T-cell (primary cell): ENCODE data around the gene OR6B1. TPM values are rescaled to one million over a fixed set of nuclear protein-coding genes. Genes with fewer than 3 reads are reported as not detected.

Experiments
- ATAC-seq, 4 experiments: fragments of 200-7000 bp in 3 of 4; fragments of 150-1000 bp in 1 of 4; cut with Tn5 transposase; replicated peaks in 1 of 4; 1 replicate in 3 of 4; 2 replicates in 1 of 4; pipeline ENCODE4 v1.10.0; 2021; ENCODE audit warnings: moderate library complexity in 3 of 4, mild to moderate bottlenecking in 2 of 4, moderate number of reproducible peaks in 1 of 4
- CTCF ChIA-PET, 2 donors: fragments of 300-600 bp; sonication (Branson Sonifier 250); formaldehyde crosslinking; loops; one replicate each; lab custom pipeline; 2022; ENCODE audit warnings: antibody characterized with exemption in 2 of 2; lab: Charles Lee
- POLR2A ChIA-PET, 2 donors: fragments of 300-600 bp; sonication (Branson Sonifier 250); formaldehyde crosslinking; loops; one replicate each; lab custom pipeline; 2022; ENCODE audit warnings: antibody characterized with exemption in 2 of 2; lab: Charles Lee
- DNase-seq, 35 experiments: peaks; one replicate each; pipeline versions ENCODE4 v3.0.0 to v3.0.0-alpha.2; 2013 to 2023
- H3K27ac ChIP-seq: one replicate; pipeline ENCODE4 v1.5.1; 2013; ENCODE audit warnings: low read length
- H3K27me3 ChIP-seq, 2 experiments: replicated peaks in 1 of 2; 1 replicate in 1 of 2; 2 replicates in 1 of 2; pipeline versions ENCODE4 v1.6.1 to v1.7.0; 2013; ENCODE audit warnings: low read length in 1 of 2, mixed read lengths in 1 of 2; ENCODE audit not compliant: control insufficient read depth in 2 of 2, insufficient read depth in 2 of 2; ENCODE audit errors: extremely low read depth in 1 of 2
- H3K36me3 ChIP-seq, 2 donors: 1 replicate in 1 of 2; 2 replicates in 1 of 2; pipeline versions ENCODE4 v1.6.1 to v1.7.0; 2013; ENCODE audit warnings: low read length in 1 of 2; ENCODE audit not compliant: control insufficient read depth in 2 of 2, insufficient read depth in 1 of 2; ENCODE audit errors: extremely low read depth in 1 of 2
- H3K4me1 ChIP-seq, 2 experiments: 1 replicate in 1 of 2; 2 replicates in 1 of 2; pipeline versions ENCODE4 v1.6.1 to v1.7.0; 2013; ENCODE audit warnings: low read length in 2 of 2, mixed read lengths in 1 of 2; ENCODE audit not compliant: insufficient read depth in 2 of 2, control insufficient read depth in 1 of 2; ENCODE audit errors: extremely low read depth in 1 of 2
- H3K4me3 ChIP-seq, 2 donors: 1 replicate in 1 of 2; 2 replicates in 1 of 2; pipeline versions ENCODE4 v1.5.1 to v1.7.0; 2013; ENCODE audit warnings: mild to moderate bottlenecking in 2 of 2, low read length in 1 of 2, moderate library complexity in 1 of 2; ENCODE audit not compliant: control insufficient read depth in 1 of 2; ENCODE audit errors: extremely low read depth in 1 of 2
- H3K9me3 ChIP-seq: 2 replicates; pipeline ENCODE4 v1.7.0; 2013
- H3K27ac Mint-ChIP-seq, 2 donors: one replicate each; pipeline ENCODE4 v1.8.0; 2020 to 2021; ENCODE audit warnings: mild to moderate bottlenecking in 2 of 2, mixed read lengths in 2 of 2
- H3K27me3 Mint-ChIP-seq, 2 donors: one replicate each; pipeline ENCODE4 v1.8.0; 2021 to 2022; ENCODE audit warnings: mixed read lengths in 2 of 2
- H3K36me3 Mint-ChIP-seq: one replicate; pipeline ENCODE4 v1.8.0; 2021; ENCODE audit warnings: mixed read lengths
- H3K4me1 Mint-ChIP-seq, 3 donors: one replicate each; pipeline ENCODE4 v1.8.0; 2020 to 2022; ENCODE audit warnings: mixed read lengths in 3 of 3, mild to moderate bottlenecking in 1 of 3
- H3K4me3 Mint-ChIP-seq, 3 donors: one replicate each; pipeline ENCODE4 v1.8.0; 2020 to 2022; ENCODE audit warnings: mild to moderate bottlenecking in 3 of 3, mixed read lengths in 3 of 3, moderate library complexity in 3 of 3
- H3K9me3 Mint-ChIP-seq, 3 donors: one replicate each; pipeline ENCODE4 v1.8.0; 2020 to 2022; ENCODE audit warnings: mixed read lengths in 3 of 3
- WGBS: methylation state at CpG from one replicate; pipeline ENCODE4 v1.1.5; 2013; ENCODE audit warnings: missing lambda C conversion rate; ENCODE audit not compliant: insufficient coverage; 5-methylcytosine and 5-hydroxymethylcytosine counted together
- total RNA-seq, 35 experiments: library from RNA in 6 of 35; stranded (reverse) in 6 of 35; fragments of 120-200 nt in 1 of 35; gene quantifications; one replicate each; pipeline versions ENCODE4 v1.2.1 to v1.2.4 and lab custom pipeline; 2013 to 2026

OR6B1 gene
- total RNA-seq, 5 donors from 2014 or later (not counting 1 experiment from before 2014, with no cell fraction given), result not detected

DNA sequence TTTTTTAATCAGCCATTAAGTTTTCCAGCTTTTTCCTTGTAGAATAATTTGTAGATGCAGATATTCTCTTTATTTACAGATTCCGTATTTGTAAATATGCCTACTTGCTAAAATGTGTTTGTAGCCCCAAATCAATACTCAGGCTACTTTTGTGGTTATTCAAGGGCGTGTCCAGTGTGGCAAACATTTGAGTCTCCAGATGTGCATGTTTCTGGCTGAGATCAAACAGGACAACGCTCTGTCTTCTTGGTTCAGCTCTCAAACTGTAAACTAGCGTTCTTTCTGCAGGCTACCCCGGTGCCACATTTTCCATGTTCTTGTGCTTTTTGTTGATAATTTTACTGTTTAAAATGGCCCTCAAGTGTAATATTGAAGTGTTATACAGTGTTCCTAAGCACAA is 32.4 kb downstream of the OR6B1 start:
- DNase-seq (no peak), ATAC-seq (no peak)
- no peak overlapping the region for H3K4me3 Mint-ChIP-seq
- no peak overlapping the region for H3K4me3 ChIP-seq
- no peaks in the 10 kb centered on the region for H3K27me3 ChIP-seq
- H3K36me3 ChIP-seq, result no peaks in the 10 kb centered on the region
- whole genome bisulfite sequencing, result 58% methylated on average over 3 of the region's 5 CpGs
- no peak overlapping the region for H3K27ac ChIP-seq
- H3K27ac Mint-ChIP-seq, result no peak overlapping the region
- peaks cover 25 to 37% of the 10 kb centered on the region in 2 donors for H3K27me3 Mint-ChIP-seq
- no peaks in the 10 kb centered on the region for H3K9me3 ChIP-seq
- CTCF ChIA-PET, result no interaction called here
- POLR2A ChIA-PET, result no interaction called here
- no peaks in the 10 kb centered on the region for H3K4me1 Mint-ChIP-seq
- no peaks in the 10 kb centered on the region for H3K36me3 Mint-ChIP-seq
- H3K9me3 Mint-ChIP-seq, result no peaks in the 10 kb centered on the region
- no peaks in the 10 kb centered on the region for H3K4me1 ChIP-seq

DNA sequence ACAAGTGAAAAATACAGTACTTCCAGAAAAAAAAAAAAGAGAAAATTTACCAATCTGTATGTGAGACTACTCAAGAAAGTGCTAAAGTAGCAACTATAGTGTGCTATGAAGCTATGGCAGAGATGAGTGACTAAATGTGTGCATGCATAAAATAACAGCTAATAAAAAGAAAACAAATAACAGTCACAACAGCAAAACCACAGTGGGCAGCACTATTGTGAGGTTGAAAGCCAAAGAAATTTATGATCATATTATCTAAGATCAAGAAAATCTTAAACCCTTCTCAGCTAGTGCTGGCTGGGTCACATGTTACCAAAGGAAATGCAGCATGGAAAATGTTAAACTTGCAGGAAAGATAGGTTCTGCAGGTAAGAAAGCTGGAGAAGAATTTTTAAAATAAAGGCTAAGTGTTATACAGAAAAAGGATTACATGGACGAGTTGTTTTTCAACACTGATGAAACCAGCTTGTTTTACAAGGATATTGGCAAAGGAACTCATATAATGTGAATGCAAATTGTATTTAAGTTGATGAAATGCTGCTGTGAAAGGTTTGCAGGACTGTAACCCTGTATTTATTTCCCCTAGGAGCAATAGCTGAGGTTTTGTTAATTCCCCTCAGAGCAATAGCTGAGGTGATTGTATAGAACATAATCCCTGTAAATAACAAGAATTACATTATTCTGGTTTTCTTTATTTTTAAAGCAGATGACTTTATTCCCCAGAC is 33.0 kb downstream of the OR6B1 start:
- H3K27ac ChIP-seq, result no peak overlapping the region
- no peak overlapping the region for H3K27ac Mint-ChIP-seq
- no peak overlapping the region for H3K4me3 Mint-ChIP-seq
- H3K27me3 ChIP-seq, result no peaks in the 10 kb centered on the region
- CTCF ChIA-PET, result no interaction called here
- DNase-seq, result no peak
- WGBS, result 17% methylated on average over 1 of the region's 1 CpG
- no peak overlapping the region for H3K4me3 ChIP-seq
- H3K4me1 Mint-ChIP-seq, result no peaks in the 10 kb centered on the region
- no peaks in the 10 kb centered on the region for H3K36me3 ChIP-seq
- H3K9me3 ChIP-seq, result no peaks in the 10 kb centered on the region
- ATAC-seq, result no peak
- POLR2A ChIA-PET, result no interaction called here
- H3K36me3 Mint-ChIP-seq, result no peaks in the 10 kb centered on the region
- no peaks in the 10 kb centered on the region for H3K4me1 ChIP-seq
- H3K9me3 Mint-ChIP-seq, result no peaks in the 10 kb centered on the region
- H3K27me3 Mint-ChIP-seq, result peaks cover 25 to 37% of the 10 kb centered on the region in 2 donors

DNA sequence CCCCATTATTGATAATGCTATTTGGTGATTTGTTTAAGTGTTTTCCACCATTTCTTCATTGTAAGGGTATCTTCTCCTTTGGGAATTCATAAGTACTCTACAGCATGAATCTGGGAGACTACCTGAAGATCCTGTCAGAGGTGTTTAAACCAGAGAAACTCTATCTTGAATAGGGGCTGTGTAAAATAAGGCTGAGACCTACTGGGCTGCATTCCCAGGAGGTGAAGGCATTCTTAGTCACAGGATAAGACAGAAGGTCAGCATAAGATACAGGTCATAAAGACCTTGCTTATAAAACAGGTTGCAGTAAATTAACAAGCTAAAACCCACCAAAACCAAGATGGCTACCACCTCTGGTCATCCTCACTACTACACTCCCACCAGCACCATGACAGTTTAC is 35.3 kb downstream of the OR6B1 start:
- H3K36me3 ChIP-seq, result no peaks in the 10 kb centered on the region
- no peak overlapping the region for H3K27ac ChIP-seq
- Mint-ChIP-seq H3K27me3 (peaks cover 26 to 37% of the 10 kb centered on the region in 2 donors), H3K4me1 (no peaks in the 10 kb centered on the region), H3K27ac (no peak overlapping the region), H3K4me3 (no peak overlapping the region), H3K36me3 (no peaks in the 10 kb centered on the region), H3K9me3 (no peaks in the 10 kb centered on the region)
- no peak for ATAC-seq
- H3K27me3 ChIP-seq, result no peaks in the 10 kb centered on the region
- DNase-seq, result no peak
- ChIA-PET CTCF (no interaction called here), POLR2A (no interaction called here)
- H3K4me1 ChIP-seq, result no peaks in the 10 kb centered on the region
- no peak overlapping the region for H3K4me3 ChIP-seq
- H3K9me3 ChIP-seq, result no peaks in the 10 kb centered on the region

DNA sequence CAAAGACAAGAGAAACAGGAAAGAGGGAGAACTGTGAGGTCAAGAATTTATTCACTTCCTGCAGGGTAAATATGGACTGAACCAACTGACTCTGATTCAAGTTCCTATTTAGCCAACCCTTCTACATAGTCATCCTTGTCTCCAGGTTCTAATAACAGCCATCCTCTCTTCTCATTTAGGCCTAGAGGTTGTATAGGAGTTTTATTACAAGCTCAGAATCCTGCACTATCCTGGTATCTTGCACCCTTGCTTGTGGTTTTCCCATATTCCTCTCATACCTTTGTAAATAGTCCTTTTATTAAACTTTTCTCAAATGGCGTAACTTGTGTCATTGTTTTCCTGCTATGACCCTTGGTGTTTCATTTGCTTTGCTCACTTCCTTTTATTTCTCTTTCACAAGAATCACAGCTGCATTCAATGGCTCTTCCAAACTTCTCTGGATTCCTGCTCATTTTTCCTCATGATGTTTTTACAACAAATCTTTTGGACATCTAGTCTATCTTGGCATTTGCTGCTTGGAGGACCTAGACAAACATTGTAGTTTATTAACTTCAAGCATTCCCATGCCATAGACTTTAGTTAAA is 36.3 kb downstream of the OR6B1 start:
- ATAC-seq (no peak), DNase-seq (no peak)
- H3K9me3 Mint-ChIP-seq, result no peaks in the 10 kb centered on the region
- H3K36me3 Mint-ChIP-seq, result no peaks in the 10 kb centered on the region
- no peak overlapping the region for H3K4me3 Mint-ChIP-seq
- H3K4me1 Mint-ChIP-seq, result no peaks in the 10 kb centered on the region
- H3K27ac Mint-ChIP-seq, result no peak overlapping the region
- no peak overlapping the region for H3K27ac ChIP-seq
- CTCF ChIA-PET, result no interaction called here
- no peaks in the 10 kb centered on the region for H3K9me3 ChIP-seq
- H3K4me3 ChIP-seq, result no peak overlapping the region
- H3K36me3 ChIP-seq, result no peaks in the 10 kb centered on the region
- no peaks in the 10 kb centered on the region for H3K27me3 ChIP-seq
- H3K4me1 ChIP-seq, result no peaks in the 10 kb centered on the region
- H3K27me3 Mint-ChIP-seq, result peaks cover 21 to 36% of the 10 kb centered on the region in 2 donors
- POLR2A ChIA-PET, result no interaction called here
- WGBS, result 50% methylated on average over 1 of the region's 1 CpG

DNA sequence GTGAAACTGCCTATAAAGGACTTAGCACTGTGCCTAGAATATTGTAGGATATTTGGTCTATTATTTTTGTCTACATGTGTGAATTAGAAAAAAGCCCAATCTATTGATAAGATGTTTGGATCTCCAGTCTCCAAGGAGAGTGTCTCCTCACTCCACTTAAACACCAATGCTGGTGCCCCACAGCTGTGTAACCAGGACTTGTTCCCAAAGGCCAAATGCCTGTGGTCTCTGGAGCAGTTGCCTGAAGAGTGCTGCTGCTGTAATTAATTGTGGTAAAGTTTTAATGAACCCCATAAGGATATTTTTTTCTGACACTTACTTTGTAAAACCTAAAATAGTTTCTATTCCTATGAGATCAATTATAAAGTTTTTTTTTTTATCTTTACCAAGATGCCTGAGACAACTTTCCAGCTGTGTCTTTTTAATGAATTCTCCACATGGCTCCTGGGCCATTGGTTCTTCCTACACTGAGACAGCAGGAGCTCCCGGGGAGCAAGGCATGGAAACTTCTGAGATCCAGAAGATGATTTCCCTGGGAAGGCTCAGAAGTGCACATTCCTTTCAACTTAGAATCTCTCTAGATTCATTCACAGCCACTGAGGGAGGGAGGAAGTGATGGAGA is 37.4 kb downstream of the OR6B1 start:
- Histone ChIP-seq H3K4me1 (no peaks in the 10 kb centered on the region), H3K9me3 (no peaks in the 10 kb centered on the region), H3K36me3 (no peaks in the 10 kb centered on the region), H3K27ac (no peak overlapping the region), H3K27me3 (no peaks in the 10 kb centered on the region), H3K4me3 (no peak overlapping the region)
- no peak overlapping the region for H3K4me3 Mint-ChIP-seq
- no peaks in the 10 kb centered on the region for H3K36me3 Mint-ChIP-seq
- H3K4me1 Mint-ChIP-seq, result no peaks in the 10 kb centered on the region
- no peaks in the 10 kb centered on the region for H3K9me3 Mint-ChIP-seq
- ATAC-seq (no peak), DNase-seq (no peak)
- WGBS, result no CpG with 5 or more reads among the region's 1 CpG
- POLR2A ChIA-PET, result no interaction called here
- no peak overlapping the region for H3K27ac Mint-ChIP-seq
- peaks cover 20 to 29% of the 10 kb centered on the region in 2 donors for H3K27me3 Mint-ChIP-seq
- CTCF ChIA-PET, result no interaction called here

DNA sequence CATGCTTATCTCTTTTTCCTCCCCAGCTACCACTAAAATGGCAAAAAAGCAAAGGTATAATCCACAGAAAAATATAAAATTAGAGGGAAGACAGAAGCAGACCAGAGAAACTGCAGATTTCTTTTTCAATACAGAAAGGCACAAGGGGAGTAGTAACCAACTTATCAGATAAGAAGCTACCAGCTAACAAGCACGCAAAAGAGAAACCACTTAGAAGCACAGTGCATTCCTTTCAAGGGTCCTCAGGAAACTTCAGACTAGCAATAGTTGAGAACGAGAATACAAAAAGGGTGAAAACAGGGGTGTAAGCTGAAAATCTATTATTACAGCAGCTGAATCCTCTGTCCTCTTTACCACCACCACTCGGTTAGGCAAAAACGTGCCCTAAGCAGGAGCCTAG is 38.8 kb downstream of the OR6B1 start:
- H3K27me3 Mint-ChIP-seq, result peaks cover 13 to 18% of the 10 kb centered on the region in 2 donors
- CTCF ChIA-PET, result no interaction called here
- POLR2A ChIA-PET, result no interaction called here

More for the DNA sequence above, 38.8 kb downstream of the OR6B1 start:
- Histone ChIP-seq H3K4me1 (no peaks in the 10 kb centered on the region), H3K27ac (no peak overlapping the region), H3K4me3 (no peak overlapping the region), H3K27me3 (no peaks in the 10 kb centered on the region), H3K9me3 (no peaks in the 10 kb centered on the region), H3K36me3 (no peaks in the 10 kb centered on the region)
- WGBS, result no CpG with 5 or more reads among the region's 4 CpGs
- DNase-seq, result no peak
- ATAC-seq, result no peak
- Mint-ChIP-seq H3K4me3 (no peak overlapping the region), H3K36me3 (no peaks in the 10 kb centered on the region), H3K27ac (no peak overlapping the region), H3K9me3 (no peaks in the 10 kb centered on the region), H3K4me1 (no peaks in the 10 kb centered on the region)
